K562 (cell line): ENCODE results near the gene GRB10. TPM values are rescaled to one million over a fixed set of nuclear protein-coding genes. Genes with fewer than 3 reads are reported as not detected.
"Not testable (repeated sequence)": the region's sequence is repeated elsewhere in the genome, so short reads cannot be mapped to it uniquely, and the experiment has no call there.

ENCODE experiments used
- ATAC-seq: fragments of 200-7000 bp; cut with Tn5 transposase; 3 replicates; pipeline ENCODE4 v1.9.1; 2020; ENCODE audit warnings: moderate library complexity
- BruUV-seq: library from RNA; stranded (reverse); fragments of 400-500 nt; replicated peaks from 2 replicates; lab custom pipeline; 2021; lab: Mats Ljungman, UMichigan
- CTCF ChIA-PET: fragments of 300-600 bp; formaldehyde crosslinking; extraction: SDS; loops from one replicate; lab custom pipeline; 2021; ENCODE audit warnings: low intra/inter-chr PET ratio; lab: Yijun Ruan, JAX
- POLR2A ChIA-PET: fragments of 300-600, 350-650 bp; sonication (Branson Sonifier 250); formaldehyde crosslinking; extraction: SDS; loops from one replicate; lab custom pipeline; 2021; ENCODE audit warnings: antibody characterized with exemption, inconsistent platforms; lab: Yijun Ruan, JAX
- DNase-seq, 4 experiments: peaks; one replicate each; pipeline versions ENCODE4 v3.0.0 to v3.0.0-alpha.2; 2011 to 2018; ENCODE audit warnings: low spot score in 3 of 4, mixed read lengths in 3 of 4; ENCODE audit errors: extremely low read depth in 1 of 4
- FAIRE-seq: peaks from 2 replicates; lab custom pipeline; 2011; peaks lifted over from hg19 to GRCh38; lab: Jason Lieb, UNC
- H2AFZ ChIP-seq: 2 replicates; pipeline ENCODE4 v1.6.0; 2011; ENCODE audit warnings: low read depth, low read length, control low read depth, inconsistent platforms
- H3K27ac ChIP-seq: fragments of 200-600 bp; 3 replicates; pipeline ENCODE4 v1.8.0; 2011; ENCODE audit warnings: low read depth, mild to moderate bottlenecking, control low read depth, inconsistent platforms, low read length, moderate library complexity, mixed read lengths; ENCODE audit errors: extremely low read depth
- H3K27me3 ChIP-seq, 2 experiments: fragments of 300-600 bp in 1 of 2; 2 replicates in 1 of 2; 3 replicates in 1 of 2; pipeline versions ENCODE4 v1.6.0 to v1.8.0; 2011; ENCODE audit warnings: inconsistent platforms in 2 of 2, low read length in 2 of 2, mild to moderate bottlenecking in 1 of 2, mixed read lengths in 1 of 2, moderate library complexity in 1 of 2; ENCODE audit not compliant: control insufficient read depth in 2 of 2, insufficient read depth in 2 of 2
- H3K36me3 ChIP-seq: fragments of 300-600 bp; 3 replicates; pipeline ENCODE4 v1.8.0; 2011; ENCODE audit warnings: mild to moderate bottlenecking, low read length, inconsistent platforms; ENCODE audit not compliant: control insufficient read depth, insufficient read depth
- H3K4me1 ChIP-seq, 2 experiments: fragments of 200-600 bp in 1 of 2; replicated peaks in 1 of 2; 2 replicates in 1 of 2; 3 replicates in 1 of 2; pipeline versions ENCODE4 v1.5.1 to v1.8.0; 2011; ENCODE audit warnings: inconsistent platforms in 2 of 2, low read length in 2 of 2, mild to moderate bottlenecking in 1 of 2, mixed read lengths in 1 of 2, moderate library complexity in 1 of 2; ENCODE audit not compliant: control insufficient read depth in 2 of 2, insufficient read depth in 2 of 2
- H3K4me2 ChIP-seq: 2 replicates; pipeline ENCODE4 v1.6.1; 2011; ENCODE audit warnings: low read length, control low read depth, inconsistent platforms, mixed read lengths; ENCODE audit not compliant: insufficient read depth
- H3K4me3 ChIP-seq: fragments of 200-600 bp; sonication (generic), shearing (Covaris generic); 2 replicates; pipeline ENCODE4 v1.5.1; 2016; ENCODE audit warnings: control low read depth, inconsistent platforms
- H3K79me2 ChIP-seq: fragments of 200-600 bp; 3 replicates; pipeline ENCODE4 v1.8.0; 2011; ENCODE audit warnings: low read length, inconsistent platforms; ENCODE audit not compliant: control insufficient read depth, insufficient read depth
- H3K9ac ChIP-seq, 2 experiments: 2 replicates each; pipeline versions ENCODE4 v1.6.0 to v1.6.1; 2011; ENCODE audit warnings: low read depth in 2 of 2, low read length in 2 of 2, control low read depth in 1 of 2, inconsistent platforms in 1 of 2, mild to moderate bottlenecking in 1 of 2, mixed read lengths in 1 of 2; ENCODE audit not compliant: insufficient read depth in 1 of 2
- H3K9me1 ChIP-seq: one replicate; pipeline ENCODE4 v1.6.0; 2011; ENCODE audit warnings: inconsistent platforms, mild to moderate bottlenecking, low read length, moderate library complexity; ENCODE audit not compliant: control insufficient read depth, insufficient read depth
- H3K9me3 ChIP-seq: replicated peaks from 2 replicates; pipeline ENCODE4 v1.5.1; 2011; ENCODE audit warnings: low read depth, low read length, inconsistent platforms; ENCODE audit not compliant: control insufficient read depth, insufficient read depth
- H4K20me1 ChIP-seq: replicated peaks from 2 replicates; pipeline ENCODE4 v1.6.1; 2011; ENCODE audit warnings: low read length, inconsistent platforms, mixed read lengths; ENCODE audit not compliant: control insufficient read depth, insufficient read depth
- CBX3 ChIP-seq, 2 experiments: IDR thresholded peaks; 1 replicate in 1 of 2; 2 replicates in 1 of 2; pipeline ENCODE4 v1.6.1; 2012; ENCODE audit warnings: inconsistent platforms in 2 of 2, low read length in 2 of 2, borderline replicate concordance in 1 of 2, control low read depth in 1 of 2
- CBX5 ChIP-seq: IDR thresholded peaks from 2 replicates; pipeline ENCODE4 v1.6.1; 2014; ENCODE audit warnings: low read depth, borderline replicate concordance
- EP300 ChIP-seq: IDR thresholded peaks from 2 replicates; pipeline ENCODE4 v1.6.1; 2012; ENCODE audit warnings: low read length, improper control_type of control experiment
- ESRRA ChIP-seq: fragments of 450-650 bp; IDR thresholded peaks from 2 replicates; pipeline ENCODE4 v1.6.1; 2014; ENCODE audit warnings: low read depth, mild to moderate bottlenecking, moderate library complexity, borderline replicate concordance
- TRIM24 ChIP-seq, 2 experiments: fragments of 450-650 bp; IDR thresholded peaks; 2 replicates each; pipeline ENCODE4 v1.6.1; 2016
- TRIM28 ChIP-seq: fragments of 450-650 bp; IDR thresholded peaks from 2 replicates; pipeline ENCODE4 v1.6.1; 2017
- ZEB2 ChIP-seq: fragments of 450-650 bp; IDR thresholded peaks from 2 replicates; pipeline ENCODE4 v1.6.1; 2016
- ZNF280A ChIP-seq: fragments of 450-650 bp; IDR thresholded peaks from 2 replicates; pipeline ENCODE4 v1.6.1; 2018; ENCODE audit warnings: mild to moderate bottlenecking, low read depth; ENCODE audit not compliant: partially characterized antibody
- WGBS: fragments of 100-300 bp; shearing (Covaris generic); methylation state at CpG from one replicate; pipeline ENCODE4 v1.1.6; 2016; ENCODE audit warnings: low coverage, mixed read lengths; ENCODE audit not compliant: insufficient coverage; ENCODE audit errors: missing lambda C conversion rate; 5-methylcytosine and 5-hydroxymethylcytosine counted together
- in situ Hi-C: fragments of 300-500 bp; cut with MboI; formaldehyde crosslinking; loops from 4 replicates; pipeline ENCODE4 v1.15.0; 2018; ENCODE audit warnings: inconsistent platforms, mixed read lengths
- intact Hi-C: fragments of 100-400 bp; cut with micrococcal nuclease; formaldehyde crosslinking; loops from 2 replicates; pipeline ENCODE4 v1.14.2; 2022
- polyA plus RNA-seq, 8 experiments: library from polyadenylated mRNA; depleted of rRNA in 4 of 8; stranded (reverse) in 5 of 8; unstranded in 3 of 8; fragments of >200 nt; fragmentation: Nextera tagmentation in 2 of 8; fragmentation: Illumina TruSeq in 1 of 8; extraction: Ambion mirVana in 2 of 8; extraction: Trizol in 1 of 8; gene quantifications; 2 replicates each; pipeline versions ENCODE4 v1.2.1 to v1.2.3, GENCODE V29; 2011 to 2014; ENCODE audit warnings: inconsistent platforms in 1 of 8, missing spikeins in 1 of 8
- total RNA-seq, 7 experiments: library from RNA; depleted of rRNA in 6 of 7; stranded (reverse); fragments of >200 nt in 6 of 7; fragmentation: Illumina TruSeq in 2 of 7; extraction: Trizol in 2 of 7; gene quantifications; 2 replicates each; pipeline versions ENCODE4 v1.2.1 to v1.2.3, GENCODE V29; 2011 to 2021; ENCODE audit warnings: low replicate concordance in 1 of 7

The GRB10 gene
- total and polyA plus RNA-seq, 9 of the 15 experiments (the other 6 are each of a cell fraction or from before 2014, with no cell fraction given) = 8.9 to 88.5 (median 40.7) TPM

GRCh38 chr7:50583295-50583694 is 199.4 kb downstream of the GRB10 start:
- H4K20me1 ChIP-seq, CTCF ChIA-PET, POLR2A ChIA-PET, FAIRE-seq, DNase-seq, ATAC-seq, H3K9ac ChIP-seq, H3K27ac ChIP-seq, H3K79me2 ChIP-seq, H3K4me2 ChIP-seq, intact Hi-C loops, BruUV-seq, H2AFZ ChIP-seq, H3K9me3 ChIP-seq, H3K4me1 ChIP-seq, H3K36me3 ChIP-seq, H3K4me3 ChIP-seq, H3K9me1 ChIP-seq, in situ Hi-C loops, H3K27me3 ChIP-seq: not testable (repeated sequence)
- TF ChIP-seq ZEB2 = 0 out of 2 replicates have a peak, but pooled peaks have one; percentile 48
- peak; percentile 88 for TF ChIP-seq TRIM28
- TF ChIP-seq CBX3 (IDR thresholded peaks at IDR 0.05; ENCODE audit: borderline replicate concordance in 1 of 2, low read length in 2 of 2) = peak; percentile 75 to 85
- TF ChIP-seq ESRRA = peak; percentile 63
- TF ChIP-seq EP300 = peak; percentile 34; the same call in 1 of the 2 replicates
- TF ChIP-seq CBX5 = peak; percentile 94
- TF ChIP-seq TRIM24 (IDR thresholded peaks at IDR 0.05) = peak; percentile 35 to 50; a peak in 1 of 4 replicates
- peak; percentile 74 for TF ChIP-seq ZNF280A
- 3% methylated on average over 4 of the region's 4 CpGs for WGBS

DNA sequence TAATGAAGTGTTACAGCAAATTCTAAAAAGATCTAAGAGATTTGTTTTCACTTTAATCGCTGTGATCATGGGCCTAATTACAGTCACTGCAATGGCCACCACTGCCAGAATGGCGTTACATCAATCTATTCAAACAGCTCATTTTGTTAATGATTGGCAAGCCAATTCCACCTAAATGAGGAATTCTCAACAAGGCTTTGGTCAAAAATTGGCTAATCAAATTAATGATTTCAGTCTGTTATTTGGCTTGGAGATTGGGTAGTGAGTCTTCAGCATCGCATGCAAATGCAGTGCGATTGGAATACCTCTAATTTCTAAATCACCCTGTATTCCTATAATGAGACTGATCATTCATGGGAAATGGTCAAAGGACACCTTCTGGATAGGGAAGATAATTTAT is 200.4 kb downstream of the GRB10 start:
- H3K27ac ChIP-seq, ATAC-seq, intact Hi-C loops, H3K4me1 ChIP-seq, H3K79me2 ChIP-seq, DNase-seq, FAIRE-seq, CTCF ChIA-PET, H3K36me3 ChIP-seq, POLR2A ChIA-PET, H3K27me3 ChIP-seq, H3K9me1 ChIP-seq, H4K20me1 ChIP-seq, H3K9me3 ChIP-seq, BruUV-seq, in situ Hi-C loops, H3K4me2 ChIP-seq, H3K9ac ChIP-seq, H3K4me3 ChIP-seq, H2AFZ ChIP-seq: not testable (repeated sequence)
- 0% methylated on average over 4 of the region's 4 CpGs for WGBS

DNA sequence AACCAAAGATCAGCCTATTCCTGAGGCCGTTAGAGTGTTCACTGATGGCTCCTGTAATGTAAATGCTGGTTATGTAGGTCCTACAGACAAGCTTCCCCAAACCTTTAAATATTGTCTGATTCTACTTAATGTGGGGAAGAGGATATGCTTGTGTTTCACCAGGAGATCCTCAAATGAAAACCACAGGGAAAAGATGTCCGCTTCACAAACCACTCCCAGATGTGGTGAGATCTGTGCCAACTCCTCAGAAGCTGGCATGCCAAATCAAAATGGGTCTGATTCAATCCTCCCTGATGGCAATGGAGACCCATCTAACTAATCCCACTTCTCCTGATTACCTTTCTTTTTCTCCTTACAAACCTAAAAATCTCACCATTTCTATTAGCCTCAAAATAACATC is 202.0 kb downstream of the GRB10 start:
- CTCF ChIA-PET = not testable (repeated sequence)

More for the DNA sequence above, 202.0 kb downstream of the GRB10 start:
- H3K27ac ChIP-seq, H3K9me3 ChIP-seq, H3K4me2 ChIP-seq, H2AFZ ChIP-seq, H3K36me3 ChIP-seq, DNase-seq, ATAC-seq, H3K9me1 ChIP-seq, H3K4me1 ChIP-seq, FAIRE-seq, in situ Hi-C loops, BruUV-seq, H4K20me1 ChIP-seq, H3K4me3 ChIP-seq, POLR2A ChIA-PET, H3K27me3 ChIP-seq, H3K79me2 ChIP-seq, intact Hi-C loops, H3K9ac ChIP-seq: not testable (repeated sequence)
- 0% methylated on average over 2 of the region's 2 CpGs for WGBS
